ENCODE data around the gene RPS25.
"Not testable (repeated sequence)": the region's sequence is repeated elsewhere in the genome, so short reads cannot be mapped to it uniquely, and the experiment has no call there.

The RPS25 gene

DNA sequence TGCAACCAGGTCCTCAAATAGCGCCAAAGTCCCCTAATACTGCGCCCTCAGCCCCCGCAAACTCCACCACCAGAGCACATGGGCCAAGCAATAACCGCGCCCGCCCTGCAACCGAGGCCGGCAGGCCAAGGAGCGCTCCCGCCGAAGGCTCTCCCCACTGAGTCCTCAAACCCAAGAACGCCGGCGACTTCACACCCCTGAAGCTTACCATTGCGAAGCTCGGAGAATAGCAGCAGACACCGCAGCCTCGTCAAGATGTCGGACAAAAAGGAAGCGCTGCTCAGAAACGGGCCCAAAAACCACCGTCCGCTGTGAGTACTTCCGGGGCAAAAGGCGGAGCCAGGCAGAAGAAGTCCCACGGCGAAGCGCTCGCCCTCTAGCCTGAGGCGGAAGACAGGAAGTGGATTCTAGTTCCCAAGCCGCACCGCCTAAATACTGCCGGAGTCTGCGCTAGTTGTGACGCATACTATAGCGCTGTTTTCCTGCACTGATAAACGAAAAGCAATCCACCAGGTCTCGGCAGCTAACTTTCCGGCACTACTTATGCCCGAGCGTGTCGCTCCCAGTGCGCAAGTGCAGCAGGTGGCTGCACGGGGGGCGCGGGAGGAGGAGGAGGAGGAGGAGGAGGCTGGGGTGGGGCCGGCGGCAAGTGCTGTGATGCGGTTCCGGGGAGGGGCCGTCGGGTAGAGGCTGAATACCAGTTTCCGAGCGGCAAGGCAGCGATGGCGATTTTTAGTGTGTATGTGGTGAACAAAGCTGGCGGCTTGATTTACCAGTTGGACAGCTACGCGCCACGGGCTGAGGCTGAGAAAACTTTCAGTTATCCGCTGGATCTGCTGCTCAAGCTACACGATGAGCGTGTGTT, at the start of gene RPS25, which contains the start of gene TRAPPC4:
Gene RPS25, minus strand, starts transcription at position 270 of the 865 bp plus-strand sequence. Its CDS starts 59 bp downstream, at position 211.
Gene TRAPPC4, plus strand, starts transcription at position 693 of the 865 bp plus-strand sequence. Its CDS starts 30 bp downstream, at position 723.
- FAIRE-seq, result no peak

GRCh38 chr11:119067371-119068222, 49.5 kb upstream of the RPS25 start, which contains the start of gene VPS11:
Gene VPS11, plus strand, starts transcription at chr11:119067818. Its CDS starts 6 bp downstream, at chr11:119067824.
- FAIRE-seq, result no peak

GRCh38 chr11:119065369-119065768, 47.2 kb upstream of the RPS25 start:
- no peak for FAIRE-seq

DNA sequence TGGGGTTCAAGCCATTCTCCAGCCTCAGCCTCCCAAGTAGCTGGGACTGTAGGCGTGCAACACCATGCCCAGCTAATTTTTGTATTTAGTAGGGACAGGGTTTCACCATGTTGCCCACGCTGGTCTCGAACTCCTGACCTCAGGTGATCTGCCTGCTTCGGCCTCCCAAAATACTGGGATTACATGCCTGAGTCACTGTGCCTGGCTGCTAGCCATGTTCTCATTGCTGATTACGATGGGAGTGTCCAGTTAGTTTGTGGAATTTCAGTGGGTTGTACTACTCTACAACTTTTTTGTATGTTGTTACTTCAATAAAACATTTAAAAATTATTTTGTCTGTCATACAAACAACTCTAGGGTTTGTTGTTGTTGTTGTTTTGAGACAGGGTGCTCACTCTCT, 44.6 kb upstream of the RPS25 start:
- FAIRE-seq, result no peak

DNA sequence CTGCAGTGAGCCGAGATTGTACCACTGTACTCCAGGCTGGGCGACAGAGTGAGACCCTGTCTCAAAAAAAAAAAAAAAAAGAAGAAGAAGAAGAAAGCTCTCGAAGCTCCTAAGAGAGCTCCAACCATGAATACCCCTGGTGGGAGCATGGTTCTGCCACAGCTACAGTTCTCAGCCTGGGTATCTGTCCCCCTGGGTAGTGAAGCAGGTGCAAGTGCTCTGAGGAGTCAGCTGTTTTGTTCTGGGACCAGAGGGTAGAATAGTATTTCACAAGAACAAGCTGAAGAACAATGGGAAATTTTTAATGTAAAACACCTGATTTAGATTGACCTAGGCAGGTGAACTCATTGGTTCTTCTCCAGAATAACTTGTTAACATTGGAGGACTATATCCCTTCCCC, 43.1 kb upstream of the RPS25 start:
- FAIRE-seq, result no peak

DNA sequence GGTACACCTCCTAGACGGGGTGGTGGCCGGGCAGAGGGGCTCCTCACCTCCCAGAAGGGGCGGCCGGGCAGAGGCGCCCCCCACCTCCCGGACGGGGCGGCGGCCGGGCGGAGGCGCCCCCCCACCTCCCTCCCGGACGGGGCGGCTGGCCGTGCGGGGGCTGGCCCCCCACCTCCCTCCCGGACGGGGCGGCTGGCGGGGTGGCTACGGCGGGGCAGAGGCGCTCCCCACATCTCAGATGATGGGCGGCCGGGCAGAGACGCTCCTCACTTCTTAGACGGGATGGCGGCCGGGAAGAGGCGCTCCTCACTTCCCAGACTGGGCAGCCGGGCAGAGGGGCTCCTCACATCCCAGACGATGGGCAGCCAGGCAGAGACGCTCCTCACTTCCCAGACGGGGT, 41.0 kb upstream of the RPS25 start:
- not testable (repeated sequence) for FAIRE-seq

DNA sequence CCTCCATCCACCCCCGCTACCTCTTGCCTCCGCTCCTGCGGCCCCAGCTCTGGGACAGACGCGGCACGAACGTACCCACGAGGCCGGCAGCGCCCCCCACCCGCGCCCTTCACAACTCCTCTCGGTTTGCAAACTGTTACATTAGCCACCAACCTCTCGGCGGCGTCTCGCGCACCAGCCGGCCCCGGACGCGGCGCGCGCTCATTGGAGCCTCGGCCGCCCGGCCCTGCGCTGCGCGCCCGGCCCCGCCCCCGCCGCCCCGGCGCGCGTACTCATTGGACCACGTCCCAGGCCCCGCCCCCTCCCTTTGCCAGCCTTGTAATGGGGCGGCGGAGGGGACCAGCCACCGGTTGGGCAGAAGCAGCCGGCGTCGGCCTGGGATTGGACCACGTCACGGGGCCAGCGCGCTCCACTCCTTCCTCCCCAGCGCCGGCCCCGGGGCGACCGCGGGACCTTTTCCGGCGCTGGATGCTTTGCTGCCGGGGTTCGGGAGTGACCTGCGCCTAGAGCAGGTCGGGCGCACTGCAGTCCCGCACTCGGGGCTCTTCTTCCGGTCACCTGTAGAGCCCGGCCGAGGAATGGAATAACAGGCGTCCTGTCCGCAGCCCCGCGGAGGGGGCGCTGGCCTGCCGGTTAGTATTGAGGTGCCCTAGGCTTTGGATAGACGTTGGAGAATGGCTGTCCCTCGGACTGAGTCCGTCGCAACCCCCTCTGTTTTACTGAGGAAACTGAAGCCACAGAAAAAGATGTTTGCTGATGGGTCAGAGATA, 39.0 kb upstream of the RPS25 start, which contains the start of gene HYOU1:
Gene HYOU1, minus strand, starts transcription at position 206 of the 770 bp plus-strand sequence. CDS start 1,045 bp downstream, outside the sequence.
- FAIRE-seq, result no peak

DNA sequence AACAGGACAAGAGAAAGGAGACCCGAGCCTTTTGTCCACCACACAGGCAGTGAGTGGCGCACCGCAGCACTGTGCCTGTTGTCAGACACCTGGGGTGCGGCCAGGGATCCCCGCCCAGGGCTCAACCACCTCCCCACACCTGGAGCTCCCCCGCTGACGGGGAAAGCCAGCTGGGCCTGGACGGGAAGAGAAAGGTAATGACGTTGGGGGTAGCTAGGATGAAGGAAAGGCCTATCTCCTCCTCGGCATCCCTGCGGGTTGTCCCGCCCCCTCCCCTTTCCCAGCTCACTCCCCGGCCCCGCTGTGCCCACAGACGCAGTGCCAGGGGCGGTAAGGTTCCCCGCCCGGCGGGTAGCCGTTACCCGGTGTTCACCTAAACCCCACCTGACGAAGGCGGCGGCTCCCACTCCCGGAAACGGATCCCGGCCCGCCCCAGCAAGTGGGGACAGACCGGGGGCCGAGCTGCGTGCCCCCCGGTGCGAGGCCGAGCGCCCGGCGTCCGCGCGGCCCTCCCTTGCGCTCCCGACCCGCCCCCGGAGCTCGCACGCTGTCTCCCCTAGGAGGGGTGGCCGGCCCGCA, 38.4 kb upstream of the RPS25 start:
- FAIRE-seq, result no peak

- FAIRE-seq, result no peak
These were observed 37.8 kb upstream of the RPS25 start for GRCh38 chr11:119055901-119056300.

GRCh38 chr11:119054418-119054817, 36.3 kb upstream of the RPS25 start:
- FAIRE-seq, result no peak

DNA sequence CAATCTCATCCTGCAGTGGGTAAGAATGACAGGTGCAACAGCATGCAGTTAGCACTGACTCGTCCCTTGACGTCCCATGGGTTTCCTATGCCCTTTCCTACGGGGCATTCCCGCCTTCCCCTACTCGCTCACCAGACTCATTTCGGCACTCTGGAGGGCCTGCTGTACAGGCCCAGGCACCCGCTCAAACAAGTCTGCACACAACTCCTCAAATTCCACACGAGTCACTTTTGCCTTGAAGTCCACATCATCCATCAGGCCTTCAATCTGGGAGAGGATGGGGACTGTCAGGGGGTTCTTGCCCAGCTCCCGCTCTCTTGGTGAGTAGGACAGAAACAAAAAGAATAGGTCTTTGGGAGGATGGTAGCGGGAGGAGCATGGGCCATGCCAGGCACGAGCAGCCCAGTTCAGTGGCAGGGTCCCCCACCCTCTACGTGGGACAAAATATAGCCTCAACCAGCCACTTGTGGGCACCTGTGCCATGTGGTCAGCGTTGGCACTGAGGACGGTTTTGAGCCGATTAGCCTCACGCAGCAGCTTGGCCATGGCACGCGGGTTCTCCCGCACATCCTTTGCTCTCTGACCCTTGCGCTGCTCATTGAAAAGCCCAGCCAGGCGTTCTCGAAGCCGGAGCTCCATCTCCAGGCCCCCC, 34.1 kb upstream of the RPS25 start:
- no peak for FAIRE-seq

DNA sequence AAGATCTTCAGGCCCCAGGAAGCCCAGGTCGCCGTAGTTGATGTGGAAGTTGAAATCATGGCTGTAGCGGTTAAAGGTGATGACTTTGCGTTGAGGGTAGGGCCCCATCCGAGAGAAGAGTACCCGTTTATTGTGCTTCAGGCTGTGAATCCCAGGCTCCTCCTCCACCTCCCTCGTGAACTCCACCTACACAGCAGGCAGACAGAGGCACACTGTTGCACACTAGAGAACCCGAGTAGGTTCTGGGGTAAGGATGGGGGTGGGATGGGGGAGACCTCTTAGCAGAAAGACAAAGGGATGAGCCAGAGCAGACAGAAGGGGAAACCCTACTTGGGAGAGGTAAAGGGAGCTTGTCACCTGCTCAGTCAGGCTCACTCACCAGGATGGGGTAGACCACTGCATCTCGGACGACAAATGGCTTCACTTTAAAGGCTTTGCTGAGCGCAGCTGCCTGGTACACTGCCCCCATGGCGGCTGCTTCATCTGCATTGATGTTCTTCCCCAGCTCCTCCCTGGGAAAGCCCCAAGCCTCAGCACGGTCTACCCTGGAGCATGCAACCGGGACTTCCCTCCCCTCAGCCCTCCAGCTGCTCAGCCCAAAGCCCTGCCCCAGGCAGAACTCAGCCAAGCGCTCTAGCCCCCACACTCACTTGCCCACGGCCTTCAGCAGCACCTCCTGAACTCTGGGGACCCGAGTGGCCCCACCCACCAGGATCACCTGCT, 33.5 kb upstream of the RPS25 start:
- FAIRE-seq, result no peak

DNA sequence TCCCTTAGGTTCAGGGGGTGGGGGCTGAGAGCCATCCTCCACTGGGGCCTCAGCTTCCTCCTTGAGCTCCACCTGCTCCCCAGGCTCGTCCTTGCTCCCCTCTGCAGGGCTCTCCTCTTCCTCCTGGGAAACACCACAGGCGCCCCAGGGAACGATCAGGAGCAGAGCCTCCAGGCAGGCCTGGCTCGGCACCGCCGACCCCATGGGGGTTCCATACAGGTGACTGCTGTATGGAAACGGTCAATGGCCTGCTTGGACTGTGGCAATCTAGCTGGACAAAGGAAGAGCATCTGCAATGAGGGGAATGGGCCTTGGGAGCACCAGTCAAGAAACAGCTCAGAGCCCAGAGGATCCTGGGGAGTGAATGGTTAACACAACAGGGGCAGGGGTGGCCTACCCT, 30.9 kb upstream of the RPS25 start:
- FAIRE-seq, result no peak

GRCh38 chr11:119048644-119049043, 30.5 kb upstream of the RPS25 start:
- no peak for FAIRE-seq

DNA sequence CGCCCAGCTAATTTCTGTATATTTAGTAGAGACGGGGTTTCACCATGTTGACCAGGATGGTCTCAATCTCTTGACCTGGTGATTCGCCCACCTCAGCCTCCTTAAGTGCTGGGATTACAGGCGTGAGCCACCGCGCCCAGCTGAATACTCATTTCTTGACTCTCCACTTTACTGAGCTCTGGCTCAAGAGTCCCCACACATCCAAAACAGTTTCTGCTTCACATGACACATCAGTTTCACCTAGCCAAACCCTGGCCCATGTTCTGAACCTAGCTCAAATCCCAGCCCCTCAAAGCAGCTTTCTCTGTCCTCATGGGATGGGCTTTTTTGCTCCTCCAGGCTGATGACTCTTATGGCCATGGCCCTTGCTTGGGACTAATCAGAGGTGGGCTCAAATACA, 29.1 kb upstream of the RPS25 start:
- no peak for FAIRE-seq

DNA sequence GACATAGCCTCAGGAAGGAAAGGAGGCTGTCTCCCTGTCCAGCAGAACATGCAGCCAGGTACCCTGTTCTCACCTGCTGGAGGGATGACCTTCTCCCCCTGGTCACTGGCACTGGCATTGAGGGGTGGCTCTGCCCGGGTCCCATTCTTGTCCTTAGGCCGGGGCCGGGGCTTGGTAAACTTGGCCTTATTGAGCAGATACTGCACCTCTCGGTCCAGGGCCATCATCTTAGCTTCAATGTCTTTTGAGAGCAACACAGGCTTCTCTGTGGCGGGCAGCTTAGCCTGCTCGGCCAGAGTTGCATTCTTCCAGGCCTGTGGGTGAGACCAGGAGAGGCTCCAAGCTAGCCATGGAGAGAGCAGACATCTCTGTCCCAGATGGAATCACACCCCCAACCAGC, 28.3 kb upstream of the RPS25 start:
- FAIRE-seq, result no peak

DNA sequence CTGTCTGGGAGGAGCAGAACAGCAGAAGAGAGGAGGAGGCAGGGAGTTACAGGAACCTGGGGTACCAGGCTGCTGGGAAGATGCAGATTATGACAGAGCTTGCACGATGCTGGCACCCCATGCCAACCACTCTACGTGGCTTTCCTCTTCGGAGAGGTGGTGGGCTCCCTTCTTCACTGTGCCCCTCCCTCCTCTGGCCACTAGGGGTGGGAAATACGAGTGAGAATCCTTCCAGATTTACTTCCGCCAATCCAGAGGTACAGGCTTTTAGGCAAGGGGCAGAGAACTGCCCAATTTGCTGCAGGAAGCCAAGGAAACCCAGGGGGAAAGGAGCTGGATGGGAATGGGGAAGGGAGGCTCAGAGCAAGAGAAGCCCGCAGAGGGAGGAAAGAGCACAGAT, 26.6 kb upstream of the RPS25 start:
- no peak for FAIRE-seq

DNA sequence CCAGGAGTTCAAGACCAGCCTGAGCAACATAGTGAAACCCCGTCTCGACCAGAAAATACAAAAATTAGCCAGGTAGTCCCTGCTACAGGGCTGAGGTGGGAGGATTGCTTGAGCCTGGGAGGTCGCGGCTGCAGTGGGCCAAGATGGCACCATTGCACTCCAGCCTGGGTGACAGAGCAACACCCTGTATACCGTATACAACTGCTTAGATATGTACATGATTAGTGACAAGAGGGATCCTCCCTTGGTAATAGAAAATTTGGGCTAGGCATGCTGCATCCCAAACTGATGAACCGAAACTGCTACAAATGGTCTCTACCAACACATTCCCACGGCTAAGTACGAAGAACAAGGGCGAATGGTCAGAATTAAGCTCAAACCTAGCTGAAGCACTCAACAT, 24.8 kb upstream of the RPS25 start:
- no peak for FAIRE-seq

GRCh38 chr11:119041821-119042514, 23.8 kb upstream of the RPS25 start:
- FAIRE-seq, result no peak

GRCh38 chr11:119039471-119039870, 21.3 kb upstream of the RPS25 start:
- FAIRE-seq, result not testable (repeated sequence)

Data from colon (tissue), 2 donors.